Lower leg skin (tissue), 4 donors: ENCODE data around the gene PDE6B. TPM values are rescaled to one million over a fixed set of nuclear protein-coding genes. Genes with fewer than 3 reads are reported as not detected.

Experiments
- DNase-seq, 2 donors: peaks; one replicate each; pipeline ENCODE4 v3.0.0-alpha.2; 2019; ENCODE audit warnings: low spot score in 2 of 2
- H3K4me3 ChIP-seq: fragments of 200-600 bp; sonication (generic); 2 replicates; pipeline ENCODE4 v1.5.1; 2017; ENCODE audit warnings: mild to moderate bottlenecking, low read depth; ENCODE audit not compliant: poor library complexity, severe bottlenecking
- POLR2A ChIP-seq, 2 donors: fragments of 450-650 bp; IDR thresholded peaks; one replicate each; pipeline ENCODE4 v1.6.1; 2016 to 2017; ENCODE audit warnings: antibody characterized with exemption in 2 of 2, mild to moderate bottlenecking in 1 of 2, moderate library complexity in 1 of 2
- WGBS, 2 donors: methylation state at CpG; one replicate each; pipeline ENCODE4 v1.1.5; 2018; 5-methylcytosine and 5-hydroxymethylcytosine counted together
- intact Hi-C: fragments of 100-400 bp; cut with DNase I; formaldehyde crosslinking; loops from one replicate; pipeline ENCODE4 v1.15.0; 2023; ENCODE audit warnings: low total_unique reads
- total RNA-seq, 4 donors: library from RNA; depleted of rRNA; stranded (reverse); fragments of >200 nt; gene quantifications; one replicate each; pipeline ENCODE4 v1.1.0, GENCODE V29; 2016
- TF ChIP-seq, protein P1 (sequence below), 3 donors: fragments of 450-650 bp; IDR thresholded peaks; one replicate each; pipeline ENCODE4 v1.5.1; 2016; ENCODE audit warnings: antibody characterized with exemption in 3 of 3, mild to moderate bottlenecking in 3 of 3, moderate library complexity in 2 of 3

The PDE6B gene
- total RNA-seq, 4 donors from 2014 or later: 0.59 to 1.5 TPM; not detected in 2

DNA sequence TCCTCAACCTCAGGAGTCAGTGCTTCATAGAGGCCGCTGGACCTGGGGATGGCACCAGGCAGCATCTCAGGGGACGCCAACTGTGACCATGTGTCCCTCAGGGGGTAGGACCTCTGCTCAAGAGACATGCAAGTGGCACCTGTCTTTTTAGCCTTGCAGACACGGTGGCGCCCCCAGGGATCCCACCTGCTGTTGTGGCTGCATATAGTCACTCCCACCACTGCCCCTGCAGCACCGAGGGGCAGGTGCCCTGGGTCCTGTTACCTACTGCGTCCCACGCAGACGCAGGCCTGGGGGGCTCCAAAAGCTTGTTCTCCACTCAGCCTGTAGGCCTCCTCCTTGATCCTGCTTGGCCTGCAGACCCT lies 51.5 kb downstream of the PDE6B start:
- H3K4me3 ChIP-seq: no peak overlapping the region
- 83 to 84% methylated on average over 6 of the region's 8 CpGs for WGBS, 2 donors
- no peak for DNase-seq
- no peak for TF ChIP-seq POLR2A (IDR thresholded peaks at IDR 0.05)
- TF ChIP-seq, protein P1, sequence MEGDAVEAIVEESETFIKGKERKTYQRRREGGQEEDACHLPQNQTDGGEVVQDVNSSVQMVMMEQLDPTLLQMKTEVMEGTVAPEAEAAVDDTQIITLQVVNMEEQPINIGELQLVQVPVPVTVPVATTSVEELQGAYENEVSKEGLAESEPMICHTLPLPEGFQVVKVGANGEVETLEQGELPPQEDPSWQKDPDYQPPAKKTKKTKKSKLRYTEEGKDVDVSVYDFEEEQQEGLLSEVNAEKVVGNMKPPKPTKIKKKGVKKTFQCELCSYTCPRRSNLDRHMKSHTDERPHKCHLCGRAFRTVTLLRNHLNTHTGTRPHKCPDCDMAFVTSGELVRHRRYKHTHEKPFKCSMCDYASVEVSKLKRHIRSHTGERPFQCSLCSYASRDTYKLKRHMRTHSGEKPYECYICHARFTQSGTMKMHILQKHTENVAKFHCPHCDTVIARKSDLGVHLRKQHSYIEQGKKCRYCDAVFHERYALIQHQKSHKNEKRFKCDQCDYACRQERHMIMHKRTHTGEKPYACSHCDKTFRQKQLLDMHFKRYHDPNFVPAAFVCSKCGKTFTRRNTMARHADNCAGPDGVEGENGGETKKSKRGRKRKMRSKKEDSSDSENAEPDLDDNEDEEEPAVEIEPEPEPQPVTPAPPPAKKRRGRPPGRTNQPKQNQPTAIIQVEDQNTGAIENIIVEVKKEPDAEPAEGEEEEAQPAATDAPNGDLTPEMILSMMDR (IDR thresholded peaks at IDR 0.05): no peak
- intact Hi-C loops: no loop called here

DNA sequence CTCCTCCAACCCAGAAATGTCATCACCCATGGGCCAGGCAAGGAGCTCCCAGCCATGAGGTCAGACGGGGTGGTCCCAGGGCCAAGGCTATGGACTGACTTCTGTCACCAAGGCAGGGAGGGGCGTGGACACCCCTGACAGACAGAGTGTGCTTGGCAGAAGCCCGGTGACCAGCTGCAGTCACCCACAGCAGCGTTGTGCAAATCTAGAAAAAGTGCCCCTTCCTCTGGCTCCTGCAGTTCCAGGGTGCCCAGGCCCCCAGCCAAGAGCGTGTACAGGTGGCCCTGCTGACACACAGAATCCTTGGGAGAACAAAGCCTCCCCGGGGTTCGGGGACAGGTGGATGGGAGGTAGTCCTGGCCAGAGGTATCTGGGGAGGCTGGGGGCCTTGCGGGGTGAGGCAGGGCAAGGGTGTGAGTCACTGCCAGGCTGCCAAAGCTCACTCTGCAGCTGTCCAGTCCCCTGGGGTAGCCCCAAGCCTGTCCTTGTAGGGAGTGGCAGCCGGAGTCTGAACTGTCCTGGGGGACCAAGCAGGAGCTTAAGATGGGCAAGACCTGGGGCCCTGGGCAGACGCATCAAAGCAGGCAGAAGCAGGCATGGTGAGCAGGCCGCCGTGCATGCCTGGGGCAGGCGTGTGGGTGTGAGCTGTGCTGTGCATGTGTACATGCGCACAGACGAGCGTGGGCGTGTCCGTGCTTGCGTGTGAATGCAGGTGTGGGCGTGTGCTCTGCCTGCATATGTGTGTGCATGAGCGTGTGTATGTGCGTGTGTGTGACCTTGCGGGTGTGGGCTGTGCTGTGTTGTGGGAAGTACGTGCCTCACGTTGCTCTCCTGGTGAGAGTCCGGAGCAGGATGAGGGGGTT lies 52.3 kb downstream of the PDE6B start:
- intact Hi-C loops: no loop called here
- no peak overlapping the region for H3K4me3 ChIP-seq
- DNase-seq: no peak
- TF ChIP-seq, protein P1 (IDR thresholded peaks at IDR 0.05): no peak
- TF ChIP-seq POLR2A (IDR thresholded peaks at IDR 0.05): no peak
- 47 to 50% methylated on average over 22 of the region's 26 CpGs for WGBS, 2 donors

DNA sequence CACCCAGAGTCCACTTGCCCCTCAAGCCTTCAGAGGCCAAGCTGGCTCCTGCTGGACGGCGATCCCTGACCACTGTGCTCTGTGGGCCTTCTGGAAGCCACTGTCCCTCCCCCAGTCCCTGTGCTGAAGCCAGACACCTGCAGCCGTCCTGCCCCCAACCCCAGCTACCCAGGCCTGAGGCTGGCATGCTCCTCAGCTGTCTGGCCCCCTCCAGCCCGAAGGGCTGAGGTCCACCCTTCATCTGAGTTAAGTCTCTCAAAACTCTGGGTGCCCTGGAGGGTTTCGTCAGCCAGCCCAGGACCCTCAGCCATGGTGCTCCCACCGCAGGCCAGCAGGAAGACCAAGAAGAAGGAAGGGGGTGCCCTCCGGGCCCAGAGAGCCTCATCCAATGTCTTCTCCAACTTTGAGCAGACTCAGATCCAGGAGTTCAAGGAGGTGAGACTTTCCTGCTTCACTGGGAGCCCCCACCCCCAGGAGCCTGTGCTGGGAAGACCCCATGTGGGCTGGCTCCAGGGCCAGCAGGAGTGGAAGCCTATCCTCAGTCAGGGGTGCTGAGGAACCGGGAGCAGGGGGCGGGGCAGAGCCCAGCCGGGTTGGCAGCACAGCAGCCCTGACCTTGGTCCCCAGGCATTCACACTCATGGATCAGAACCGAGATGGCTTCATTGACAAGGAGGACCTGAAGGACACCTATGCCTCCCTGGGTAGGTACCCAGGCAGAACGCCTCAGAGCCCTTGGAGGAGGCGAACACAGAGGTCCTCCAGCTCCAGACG lies 53.1 kb downstream of the PDE6B start:
- no peak for DNase-seq
- TF ChIP-seq POLR2A (IDR thresholded peaks at IDR 0.05): no peak
- TF ChIP-seq, protein P1 (IDR thresholded peaks at IDR 0.05): no peak
- WGBS, 2 donors: 60 to 85% methylated on average over 4 to 12 of the region's 14 CpGs
- intact Hi-C loops: no loop called here
- no peak overlapping the region for H3K4me3 ChIP-seq

DNA sequence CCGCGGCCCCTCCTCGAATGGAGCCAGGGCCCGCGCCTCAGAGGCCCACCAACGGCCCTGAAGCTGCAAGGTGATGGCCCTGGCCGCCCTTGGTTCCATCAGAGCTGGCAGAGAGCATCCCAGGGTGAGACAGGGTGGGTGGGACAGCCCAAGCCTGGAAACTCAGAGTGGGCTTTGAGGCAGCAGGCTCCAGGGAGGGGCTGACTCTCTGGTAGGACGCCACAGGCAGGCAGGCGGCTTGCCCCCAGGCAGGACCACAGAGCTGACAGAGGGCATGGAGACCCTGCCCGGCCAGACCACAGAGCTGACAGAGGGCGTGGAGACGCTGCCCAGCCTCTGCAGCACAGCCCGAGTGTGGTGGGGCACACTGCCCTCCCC lies 53.7 kb downstream of the PDE6B start:
- TF ChIP-seq POLR2A (IDR thresholded peaks at IDR 0.05): no peak
- TF ChIP-seq, protein P1 (IDR thresholded peaks at IDR 0.05): no peak
- DNase-seq: no peak
- intact Hi-C loops: no loop called here
- no peak overlapping the region for H3K4me3 ChIP-seq
- 83 to 90% methylated on average over 7 to 9 of the region's 13 CpGs for WGBS, 2 donors

DNA sequence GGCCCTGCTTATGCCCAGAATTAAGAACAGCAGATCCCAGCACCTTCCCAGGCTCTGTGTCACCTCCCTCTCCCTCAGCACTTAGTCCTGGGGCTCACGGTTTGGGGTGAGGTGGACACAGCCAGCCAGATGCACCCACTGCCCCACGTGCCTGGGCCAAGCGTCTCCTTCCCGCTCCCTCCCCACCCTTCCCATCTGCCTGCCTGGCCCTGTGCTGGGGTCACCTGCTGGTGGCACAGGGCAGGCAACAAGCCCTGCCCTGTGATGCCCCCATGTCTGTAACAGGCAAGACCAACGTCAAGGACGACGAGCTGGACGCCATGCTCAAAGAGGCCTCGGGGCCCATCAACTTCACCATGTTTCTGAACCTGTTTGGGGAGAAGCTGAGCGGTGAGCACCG lies 54.3 kb downstream of the PDE6B start:
- intact Hi-C loops: no loop called here
- TF ChIP-seq, protein P1 (IDR thresholded peaks at IDR 0.05): no peak
- TF ChIP-seq POLR2A (IDR thresholded peaks at IDR 0.05): no peak
- no peak for DNase-seq
- no peak overlapping the region for H3K4me3 ChIP-seq
- 79 to 81% methylated on average over 11 of the region's 11 CpGs for WGBS, 2 donors
